Stimulated activated CD8-positive, alpha-beta memory T cell treated with anti-CD3 and anti-CD28 coated beads, Interleukin-2, amount 100 ng/mL, for 1 hour (primary cell): ENCODE results near the gene SPAG9.

Experiments
- DNase-seq, 2 donors: peaks; one replicate each; pipeline ENCODE4 v3.0.0-alpha.2; 2020; ENCODE audit warnings: low read depth in 2 of 2

SPAG9 gene

DNA sequence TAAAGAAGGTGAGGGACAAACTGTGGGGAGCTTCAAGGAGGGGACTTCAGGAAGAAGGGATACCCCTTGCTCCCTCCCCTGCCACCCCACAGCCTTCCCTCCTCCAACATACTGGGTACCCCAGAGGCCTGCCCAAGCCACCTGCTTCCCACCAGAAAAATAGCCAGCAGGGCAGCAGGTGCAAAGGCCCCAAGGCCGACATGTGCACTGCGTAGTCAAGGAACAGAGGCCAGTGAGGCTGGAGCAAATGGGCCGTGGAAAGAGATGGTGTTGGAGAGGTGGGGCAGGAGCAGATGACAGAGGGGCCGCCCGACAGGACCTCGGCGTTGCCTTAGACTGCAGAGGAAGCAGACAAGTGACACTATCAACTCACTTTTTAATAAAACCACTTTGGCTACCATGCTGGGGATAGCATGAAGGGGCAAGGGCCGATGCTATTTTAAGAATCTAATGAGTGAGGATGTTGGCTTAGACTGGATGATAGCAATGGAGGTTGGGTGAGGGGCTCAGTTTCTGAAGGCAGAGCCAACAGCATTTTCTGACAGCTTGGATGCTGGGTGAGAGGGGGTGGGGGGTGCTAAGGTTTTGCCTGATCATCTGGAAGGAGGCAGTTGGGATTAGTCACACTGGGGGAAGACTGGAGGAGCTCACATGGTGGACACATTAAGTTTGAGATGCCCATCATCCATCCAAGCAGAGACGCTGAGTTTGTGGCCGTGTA is 181.7 kb downstream of the SPAG9 start:
- no peak for DNase-seq

DNA sequence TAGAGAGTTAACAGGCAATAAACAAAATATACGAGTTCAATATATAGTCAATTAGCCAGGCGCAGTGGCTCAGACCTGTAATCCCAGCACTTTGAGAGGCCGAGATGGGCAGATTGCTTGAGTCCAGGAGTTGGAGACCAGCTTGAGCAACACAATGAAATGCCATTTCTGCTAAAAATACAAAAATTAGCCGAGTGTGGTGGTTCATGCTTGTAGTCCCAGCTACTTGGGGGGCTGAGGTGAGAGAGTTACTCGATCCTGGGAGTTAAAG is 184.7 kb downstream of the SPAG9 start:
- no peak for DNase-seq

GRCh38 chr17:50935221-50935995 is 185.3 kb downstream of the SPAG9 start:
- no peak for DNase-seq

GRCh38 chr17:50934672-50935220 is 185.9 kb downstream of the SPAG9 start:
- DNase-seq, result no peak

- DNase-seq, result no peak
Observed at GRCh38 chr17:50934161-50934560, 186.5 kb downstream of the SPAG9 start.

DNA sequence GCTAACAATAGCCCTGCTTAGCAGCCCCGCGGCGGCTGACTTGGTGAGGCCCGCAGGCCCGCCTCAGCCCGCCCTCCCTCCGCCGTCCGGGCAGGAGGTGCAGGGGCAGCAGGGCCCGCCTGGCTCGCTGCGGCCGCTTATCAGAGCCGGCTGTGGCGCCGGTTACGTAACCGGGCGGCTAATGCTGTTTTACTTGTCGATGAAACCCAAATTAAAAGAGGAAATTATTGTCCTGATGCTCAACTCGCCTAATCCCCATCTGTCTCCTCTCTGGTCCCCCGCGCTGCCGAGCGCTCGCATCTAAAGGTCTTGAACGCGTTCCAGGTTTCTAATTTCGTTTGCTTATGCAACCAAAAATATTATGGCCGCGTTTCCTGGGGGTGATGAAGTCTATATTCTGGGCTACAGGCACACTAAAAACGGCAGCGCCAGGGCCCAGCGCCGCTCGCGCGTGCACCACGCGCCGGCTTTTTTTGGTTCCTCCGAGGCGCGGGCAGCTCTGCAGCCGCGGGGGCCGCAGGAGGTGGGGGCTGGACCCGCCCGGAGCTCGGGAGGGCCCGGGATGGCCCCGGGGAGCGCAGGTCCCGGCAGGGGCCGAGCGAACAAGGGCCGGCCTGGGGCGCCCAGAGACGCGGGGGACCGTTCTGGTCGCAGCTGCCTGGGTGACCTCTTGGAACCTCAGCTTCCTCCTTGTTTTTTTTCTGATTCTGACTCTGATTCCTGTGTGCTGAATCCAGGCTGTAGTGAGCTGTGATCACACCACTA is 189.3 kb downstream of the SPAG9 start:
- DNase-seq, result no peak

DNA sequence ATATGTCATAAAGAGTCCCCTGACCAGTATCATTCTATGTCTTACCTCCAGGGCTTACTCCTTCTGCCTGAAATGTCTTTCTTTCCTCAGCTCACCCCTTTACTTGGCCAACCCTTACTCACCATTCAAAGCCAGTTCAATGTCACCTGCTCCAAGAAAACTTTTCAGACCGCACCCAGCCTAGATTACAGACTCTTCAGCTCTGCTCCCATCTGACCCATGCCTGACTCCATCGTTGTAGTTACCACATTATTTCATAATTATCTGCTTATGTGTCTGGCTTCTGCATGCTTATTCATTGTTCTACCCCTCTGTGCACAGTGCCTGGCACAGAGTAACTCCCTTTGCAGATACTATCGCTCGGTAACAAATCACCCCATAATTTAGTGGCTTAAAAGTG is 192.0 kb downstream of the SPAG9 start:
- DNase-seq, result no peak

- no peak for DNase-seq
Observed at GRCh38 chr17:50927287-50927686, 193.4 kb downstream of the SPAG9 start.

GRCh38 chr17:50926523-50926922 is 194.1 kb downstream of the SPAG9 start:
- DNase-seq, result no peak

DNA sequence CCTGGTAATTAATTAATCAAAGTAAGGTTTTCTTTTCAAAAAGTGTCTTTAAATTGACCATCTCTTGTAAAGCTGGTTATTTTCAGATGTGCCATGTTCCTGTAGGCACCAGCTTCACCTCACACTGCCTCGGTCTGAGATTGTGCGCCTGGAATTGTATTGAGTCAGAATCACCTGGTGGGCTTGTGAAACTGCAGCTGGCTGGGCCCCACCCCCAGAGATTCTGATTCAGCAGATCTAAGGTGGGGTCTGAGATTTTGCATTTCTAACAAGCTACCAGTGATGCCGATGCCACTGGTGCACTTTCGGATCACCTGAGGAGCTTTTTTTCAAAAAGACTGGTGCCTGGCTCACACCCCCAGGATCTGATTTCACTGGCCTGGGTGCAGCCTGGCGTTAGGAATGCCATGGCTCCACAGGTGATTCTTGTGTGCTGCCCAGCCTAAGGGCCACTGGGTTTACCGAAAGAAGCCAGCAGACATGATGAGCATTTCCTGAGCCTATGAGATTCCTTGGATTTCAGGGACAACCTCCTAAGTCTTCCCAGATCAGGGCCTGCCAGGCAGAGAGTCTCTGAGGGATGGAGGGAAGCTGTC is 195.3 kb downstream of the SPAG9 start:
- DNase-seq, result no peak

- no peak for DNase-seq
Observed at GRCh38 chr17:50924800-50925199, 195.9 kb downstream of the SPAG9 start.

GRCh38 chr17:50924300-50924699 is 196.4 kb downstream of the SPAG9 start:
- no peak for DNase-seq

DNA sequence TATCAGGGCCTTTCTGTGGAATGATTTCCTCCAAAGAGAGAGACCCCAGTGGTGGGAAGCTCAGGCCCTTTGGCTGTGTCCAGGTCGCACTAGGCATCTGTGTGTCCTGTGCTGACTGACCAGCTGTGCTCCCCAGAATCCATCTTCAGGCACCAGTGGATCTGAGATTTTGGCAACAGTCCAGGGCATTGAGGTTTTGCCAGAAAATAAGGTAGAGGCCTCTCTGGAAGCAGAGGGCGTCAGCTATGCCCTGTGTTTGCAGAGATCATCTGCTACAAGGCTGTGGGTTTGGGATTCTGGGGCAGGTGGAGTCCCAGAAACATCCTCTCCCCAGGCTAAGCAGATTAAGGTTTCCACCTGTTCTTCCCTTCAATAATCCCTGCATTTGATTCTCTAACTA is 197.1 kb downstream of the SPAG9 start:
- no peak for DNase-seq

DNA sequence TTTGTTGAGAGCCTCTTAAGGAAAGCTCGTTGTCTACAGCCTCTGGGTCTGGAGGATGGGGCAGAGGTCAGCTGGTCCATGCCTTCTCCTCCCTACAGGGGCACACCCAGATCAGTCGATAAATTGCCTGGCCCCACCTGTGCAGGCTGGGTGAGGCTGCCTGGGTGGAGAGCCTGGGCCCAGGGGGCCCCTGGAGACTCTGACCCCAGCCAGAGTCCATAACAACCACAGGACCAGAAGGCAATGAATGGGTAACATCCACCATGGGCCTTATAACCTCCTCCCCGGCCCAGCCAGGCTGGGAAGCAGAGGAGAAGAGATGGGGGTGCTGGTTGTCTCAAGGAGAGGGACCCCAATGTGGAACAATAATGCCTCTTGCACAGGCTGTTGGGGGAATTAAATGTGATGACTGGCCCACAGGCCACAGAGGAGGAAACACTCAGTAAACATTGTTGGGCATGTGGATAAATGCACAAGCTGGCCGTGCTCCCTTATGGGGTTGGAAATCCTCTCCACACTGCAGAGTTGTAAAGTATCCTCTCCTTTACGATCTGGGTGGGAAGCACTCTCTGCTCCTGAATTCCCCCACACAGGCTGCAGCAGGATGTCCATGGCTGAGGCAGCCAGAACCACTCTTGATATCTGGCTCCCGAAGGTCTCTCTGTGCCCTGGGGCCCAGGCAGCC is 197.8 kb downstream of the SPAG9 start:
- no peak for DNase-seq

DNA sequence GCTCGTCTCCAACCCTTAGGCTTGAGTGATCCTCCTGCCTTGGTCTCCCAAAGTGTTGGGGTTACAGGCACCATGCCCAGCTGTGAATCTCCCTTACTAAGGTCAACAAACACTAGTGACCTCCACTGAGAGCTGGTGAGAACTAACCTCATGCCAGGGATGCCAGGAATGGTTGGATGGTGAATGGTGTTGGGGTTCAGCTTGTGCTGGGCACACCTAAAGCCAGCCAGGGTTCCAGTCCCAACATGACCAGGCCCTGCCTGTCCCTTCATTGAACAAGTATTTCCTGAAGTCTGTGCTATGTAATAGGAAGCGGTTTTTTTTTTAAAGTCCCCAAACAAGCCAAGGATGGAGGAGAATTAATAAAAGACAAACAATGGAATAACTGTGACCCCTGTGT is 198.6 kb downstream of the SPAG9 start:
- DNase-seq, result no peak

DNA sequence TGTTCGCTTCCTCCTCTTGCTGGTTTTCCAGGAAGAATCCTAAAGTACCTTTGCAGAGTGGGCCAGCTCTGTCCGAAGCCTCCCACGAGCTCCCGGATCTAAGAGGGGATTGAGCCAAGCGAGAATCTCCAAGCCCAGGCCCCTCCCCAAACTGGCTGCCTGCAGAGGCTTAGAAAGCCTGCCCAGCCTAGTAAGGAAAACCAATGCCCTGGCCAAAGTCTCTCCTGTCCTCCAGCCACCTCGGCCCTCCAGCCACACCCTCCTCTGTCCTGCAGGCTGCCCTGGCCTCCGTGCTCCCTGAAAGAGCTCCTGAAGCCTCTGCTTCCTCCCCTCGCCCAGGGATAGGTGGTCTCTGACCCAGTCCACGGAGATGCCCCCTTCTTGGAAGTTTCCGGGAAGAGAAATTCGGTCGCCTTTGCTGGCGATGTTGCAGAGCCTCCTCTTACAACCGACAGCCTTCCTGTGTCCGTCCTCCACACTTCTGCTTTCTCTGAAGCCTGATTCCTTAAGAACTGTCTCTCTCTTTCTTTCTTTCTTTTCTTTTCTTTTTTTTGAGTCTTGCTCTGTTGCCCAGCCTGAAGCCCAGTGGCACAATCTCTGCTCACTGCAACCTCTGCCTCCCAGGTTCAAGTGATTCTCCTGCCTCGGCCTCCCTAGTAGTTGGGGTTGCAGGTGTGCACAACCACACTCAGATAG is 199.6 kb downstream of the SPAG9 start:
- no peak for DNase-seq

- no peak for DNase-seq
Observed at GRCh38 chr17:50920041-50920410, 200.6 kb downstream of the SPAG9 start.

DNA sequence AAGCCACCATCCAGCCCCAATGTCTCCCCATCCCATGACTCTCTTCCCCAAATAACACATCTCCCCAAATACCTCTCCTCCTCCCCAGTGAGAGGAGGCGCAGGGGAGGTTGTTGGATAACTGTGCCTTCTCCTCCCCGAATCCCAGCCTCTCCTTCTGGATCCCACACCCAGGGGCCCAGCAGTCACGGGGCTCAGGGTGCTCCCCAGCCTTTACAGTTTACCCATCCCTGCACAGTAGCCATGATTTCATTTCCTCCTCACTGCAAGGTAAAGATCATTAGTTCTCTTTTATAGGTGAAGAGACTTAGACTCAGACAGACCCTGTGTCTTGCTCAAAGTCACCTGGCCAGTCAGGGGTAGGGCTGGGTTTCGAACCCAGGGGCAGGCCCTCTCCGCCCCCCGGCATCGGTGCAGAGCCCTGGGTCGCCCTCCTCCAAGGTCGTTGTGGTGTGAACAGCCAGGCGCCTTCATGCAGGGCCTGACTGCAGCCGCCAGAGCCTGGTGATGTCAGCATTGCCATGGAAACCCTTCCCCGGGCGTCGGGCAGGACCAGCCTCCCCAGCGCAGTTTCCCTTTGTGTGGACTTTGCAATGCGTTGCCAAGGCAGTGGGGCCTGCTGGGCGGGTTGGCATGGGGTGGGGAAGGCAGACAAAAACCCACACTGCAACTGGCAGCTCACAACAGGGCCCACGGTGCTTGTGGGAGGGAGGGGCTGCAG is 201.2 kb downstream of the SPAG9 start:
- peak; percentile 51 to 71 for DNase-seq

DNA sequence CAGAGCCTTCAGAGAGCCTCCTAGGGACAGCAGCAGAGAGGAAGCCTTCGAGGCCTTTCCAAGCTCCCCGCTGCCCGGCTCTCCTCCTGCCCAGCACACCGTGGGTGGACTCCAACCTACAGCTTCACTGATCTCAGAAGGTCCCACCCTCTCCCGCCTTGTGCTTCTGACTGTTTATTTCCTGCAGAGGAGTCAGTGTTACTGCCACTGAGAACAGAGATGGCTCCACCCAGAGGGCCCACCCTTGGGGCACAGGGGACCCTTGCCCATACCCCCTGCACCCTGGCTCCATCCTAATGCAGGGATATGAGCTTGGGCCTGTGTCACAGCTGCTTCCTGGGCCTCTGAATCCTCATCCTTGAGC is 201.8 kb downstream of the SPAG9 start:
- no peak for DNase-seq
